ENCODE data around the gene ZNF714. TPM values are rescaled to one million over a fixed set of nuclear protein-coding genes. Genes with fewer than 3 reads are reported as not detected.
A peak's percentile ranks its signal among the peaks of the same experiment; 100 is the strongest.

ZNF714 gene
- polyA plus RNA-seq, 1 donor (not counting 4 experiments of a cell fraction or from before 2014, with no cell fraction given) = 8.8 TPM

DNA sequence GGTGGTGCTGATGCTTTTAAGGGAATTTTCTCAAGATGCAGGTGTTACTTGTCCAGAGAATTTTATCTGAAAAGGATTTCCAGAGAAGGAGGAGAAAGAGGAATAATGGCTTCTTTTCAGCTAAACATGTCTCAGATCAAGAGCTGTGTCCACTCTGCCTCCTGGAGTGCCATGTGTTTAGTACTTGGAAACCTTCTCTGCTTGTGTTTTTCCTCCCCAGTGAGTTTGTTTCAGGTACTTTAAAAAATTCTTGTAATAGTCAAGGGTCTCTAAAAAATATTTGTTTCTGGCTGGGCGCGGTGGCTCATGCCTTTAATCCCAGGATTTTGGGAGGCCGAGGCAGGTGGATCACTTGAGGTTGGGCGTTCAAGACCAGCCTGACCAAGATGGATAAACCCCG, 82.5 kb downstream of the ZNF714 start:
- Histone ChIP-seq H3K27ac (ENCODE audit: control insufficient read depth, insufficient read depth, low read length) (no peak overlapping the region), H3K27me3 (ENCODE audit: control insufficient read depth, extremely low read depth, insufficient read depth, low read length) (no peaks in the 10 kb centered on the region), H4K20me1 (ENCODE audit: control insufficient read depth, extremely low read depth, insufficient read depth, low read length) (no peaks in the 10 kb centered on the region), H3K4me1 (ENCODE audit: control insufficient read depth, extremely low read depth, insufficient read depth, low read length) (peaks cover 3% of the 10 kb centered on the region), H3K4me3 (ENCODE audit: control insufficient read depth in 2 of 3, extremely low read depth in 1 of 3, insufficient read depth in 2 of 3, low read depth in 1 of 3, low read length in 3 of 3) (no peak overlapping the region), H3K9ac (ENCODE audit: control insufficient read depth, extremely low read depth, insufficient read depth, low read length) (no peak overlapping the region), H3K9me1 (ENCODE audit: control insufficient read depth, extremely low read depth, insufficient read depth, low read length) (no peaks in the 10 kb centered on the region), H3K4me2 (ENCODE audit: control insufficient read depth, extremely low read depth, insufficient read depth, low read depth, low read length) (no peak overlapping the region), H3K79me2 (ENCODE audit: control insufficient read depth, insufficient read depth, low read length) (peaks cover 38% of the 10 kb centered on the region), H2AFZ (ENCODE audit: control insufficient read depth, low read length) (no peak overlapping the region), H3K36me3 (ENCODE audit: control insufficient read depth in 2 of 2, extremely low read depth in 1 of 2, insufficient read depth in 2 of 2, low read length in 2 of 2) (peaks cover 6 to 12% of the 10 kb centered on the region in 2 experiments), H3K9me3 (ENCODE audit: control insufficient read depth, low read depth, low read length) (no peaks in the 10 kb centered on the region)
- TF ChIP-seq EZH2 (IDR thresholded peaks at IDR 0.05; ENCODE audit: low read length) = no peak
- TF ChIP-seq CTCF (optimal IDR thresholded peaks at IDR 0.05 in 1 of 3, IDR thresholded peaks at IDR 0.05 in 1 of 3, conservative IDR thresholded peaks at IDR 0.05 in 1 of 3; ENCODE audit: extremely low read depth in 1 of 3, insufficient read depth in 2 of 3, low read length in 3 of 3) = no peak
- dilution Hi-C loops (cut with MboI; ENCODE audit: extremely low pct_ligation_motif_present, low sequenced_read_pairs) = no loop called here
- FAIRE-seq (no peak), DNase-seq (ENCODE audit: low read depth, low spot score) (no peak)

GRCh38 chr19:21166436-21166835, 84.4 kb downstream of the ZNF714 start:
- H4K20me1 ChIP-seq (ENCODE audit: control insufficient read depth, extremely low read depth, insufficient read depth, low read length) = no peaks in the 10 kb centered on the region
- FAIRE-seq (no peak), DNase-seq (ENCODE audit: low read depth, low spot score) (no peak)
- peak overlapping the region; percentile 10 for H3K27ac ChIP-seq (ENCODE audit: control insufficient read depth, insufficient read depth, low read length)
- no peak overlapping the region for H3K4me3 ChIP-seq (ENCODE audit: control insufficient read depth in 2 of 3, extremely low read depth in 1 of 3, insufficient read depth in 2 of 3, low read depth in 1 of 3, low read length in 3 of 3)
- peaks cover 6 to 16% of the 10 kb centered on the region in 2 experiments for H3K36me3 ChIP-seq (ENCODE audit: control insufficient read depth in 2 of 2, extremely low read depth in 1 of 2, insufficient read depth in 2 of 2, low read length in 2 of 2)
- no peaks in the 10 kb centered on the region for H3K9me1 ChIP-seq (ENCODE audit: control insufficient read depth, extremely low read depth, insufficient read depth, low read length)
- dilution Hi-C loops (cut with MboI; ENCODE audit: extremely low pct_ligation_motif_present, low sequenced_read_pairs) = no loop called here
- peaks cover 25% of the 10 kb centered on the region for H3K79me2 ChIP-seq (ENCODE audit: control insufficient read depth, insufficient read depth, low read length)
- H3K9me3 ChIP-seq (ENCODE audit: control insufficient read depth, low read depth, low read length) = no peaks in the 10 kb centered on the region
- H3K4me2 ChIP-seq (ENCODE audit: control insufficient read depth, extremely low read depth, insufficient read depth, low read depth, low read length) = peak overlapping the region; percentile 48
- TF ChIP-seq CTCF (optimal IDR thresholded peaks at IDR 0.05 in 1 of 3, IDR thresholded peaks at IDR 0.05 in 1 of 3, conservative IDR thresholded peaks at IDR 0.05 in 1 of 3; ENCODE audit: extremely low read depth in 1 of 3, insufficient read depth in 2 of 3, low read length in 3 of 3) = no peak
- TF ChIP-seq EZH2 (IDR thresholded peaks at IDR 0.05; ENCODE audit: low read length) = no peak
- no peak overlapping the region for H2AFZ ChIP-seq (ENCODE audit: control insufficient read depth, low read length)
- H3K9ac ChIP-seq (ENCODE audit: control insufficient read depth, extremely low read depth, insufficient read depth, low read length) = no peak overlapping the region
- peaks cover 3% of the 10 kb centered on the region for H3K4me1 ChIP-seq (ENCODE audit: control insufficient read depth, extremely low read depth, insufficient read depth, low read length)
- no peaks in the 10 kb centered on the region for H3K27me3 ChIP-seq (ENCODE audit: control insufficient read depth, extremely low read depth, insufficient read depth, low read length)

Small RNAs within 50 kb of the gene (small RNA-seq; reads per million reads assigned to genes)
- 0 to 0.75 (median 0.67) reads per million in 3 experiments for gene RNA5SP469 (ENCODE audit: insufficient read length in 3 of 3, low read depth in 3 of 3, low replicate concordance in 1 of 3)

Other genes starting within 250 kb of the ZNF714 start
- 6.8 to 12.1 TPM (median 9.6 TPM) in 3 replicates for gene ZNF85, start 159.0 kb upstream of the ZNF714 start, polyA plus RNA-seq
- 11.8 to 15.8 TPM (median 13.6 TPM) in 3 replicates for gene ZNF430, start 61.5 kb upstream of the ZNF714 start, polyA plus RNA-seq
- 7.9 to 16.6 TPM (median 15.7 TPM) in 3 replicates for gene ZNF431, start 59.8 kb downstream of the ZNF714 start, polyA plus RNA-seq
- gene ZNF708, start 247.2 kb downstream of the ZNF714 start, polyA plus RNA-seq = 2.2 to 5.7 TPM (median 4.9 TPM) in 3 replicates

Measured in keratinocyte (primary cell).